T-helper 1 cell treated with Interleukin-12 subunit alpha and Interleukin-12 subunit beta and Interleukin-4 antibody, amounts not matched to agents 30 ng/mL and 1 ng/mL, for 36 hours (primary cell): ENCODE data around the gene HYOU1. TPM values are rescaled to one million over a fixed set of nuclear protein-coding genes. Genes with fewer than 3 reads are reported as not detected.

Experiments
- intact Hi-C: fragments of 100-400 bp; cut with micrococcal nuclease; formaldehyde crosslinking; loops from one replicate; pipeline ENCODE4 v1.15.1; 2024
- total RNA-seq: library from RNA; stranded (reverse); gene quantifications from 2 replicates; pipeline ENCODE4 v1.2.3, GENCODE V29; 2022

HYOU1 gene
- total RNA-seq, 1 donor from 2014 or later = 260 TPM

DNA sequence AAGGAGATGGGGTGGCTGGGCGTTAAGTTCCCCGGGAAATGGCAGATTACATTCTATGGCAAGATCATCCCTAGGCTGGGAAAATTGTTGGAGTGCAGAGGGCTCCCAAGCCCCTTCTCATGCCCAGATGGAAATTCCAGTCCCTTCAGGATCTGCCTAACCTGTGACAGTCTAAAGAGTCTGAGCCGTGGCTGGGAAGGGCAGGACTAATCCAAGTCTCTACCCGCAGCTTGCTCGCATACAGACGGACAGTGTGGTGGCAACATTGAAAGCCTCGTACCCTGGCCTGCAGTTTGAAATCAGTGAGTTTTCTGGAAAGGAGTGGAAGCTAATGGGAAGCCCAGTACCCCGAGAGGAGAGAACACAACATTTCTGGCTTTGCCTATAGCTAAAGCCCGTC is 31.4 kb upstream of the HYOU1 start:
- intact Hi-C loops = no loop called here

DNA sequence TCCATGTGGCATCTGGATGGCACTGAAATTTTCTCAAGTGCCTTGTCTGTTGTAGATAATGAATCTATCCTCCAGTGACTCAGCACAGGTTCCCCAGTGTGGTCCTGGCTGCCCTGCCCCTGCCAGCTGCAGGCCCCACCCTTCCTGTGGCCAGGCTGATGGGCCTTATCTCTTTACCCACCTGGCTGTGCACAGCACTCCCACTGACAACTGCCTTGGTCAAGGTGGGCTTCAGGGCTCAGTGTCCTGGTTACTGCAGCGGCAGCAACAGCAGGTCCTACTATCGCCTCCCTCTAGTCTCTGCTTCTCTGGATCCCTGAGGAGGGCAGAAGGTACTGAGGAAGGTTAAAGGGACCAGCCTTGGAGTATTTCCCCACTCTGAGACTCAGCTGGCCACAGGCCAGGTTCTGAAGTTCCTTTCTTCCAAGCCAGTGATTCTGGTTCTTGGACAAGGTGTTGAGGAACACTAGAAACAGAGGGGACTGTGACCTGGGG is 30.8 kb upstream of the HYOU1 start:
- intact Hi-C loops = no loop called here

DNA sequence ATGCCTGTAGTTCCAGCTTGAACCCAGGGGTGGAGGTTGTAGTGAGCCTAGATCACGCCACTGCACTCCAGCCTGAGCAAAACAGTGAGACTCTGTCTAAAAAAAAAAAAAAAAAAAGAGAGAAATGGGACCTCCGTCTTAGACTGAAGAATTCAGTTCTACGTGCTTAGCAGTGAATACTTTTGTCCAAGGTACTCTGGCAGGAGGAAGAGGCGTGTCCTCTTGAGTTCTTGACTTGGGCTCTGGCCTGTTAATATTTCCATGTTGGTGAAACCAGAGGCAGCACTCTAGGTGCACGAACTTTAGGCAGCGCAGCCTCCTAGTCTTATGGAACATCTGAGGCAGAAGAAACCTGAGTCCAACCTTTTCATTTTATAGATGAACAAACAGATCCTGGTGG is 30.1 kb upstream of the HYOU1 start:
- intact Hi-C loops = no loop called here

DNA sequence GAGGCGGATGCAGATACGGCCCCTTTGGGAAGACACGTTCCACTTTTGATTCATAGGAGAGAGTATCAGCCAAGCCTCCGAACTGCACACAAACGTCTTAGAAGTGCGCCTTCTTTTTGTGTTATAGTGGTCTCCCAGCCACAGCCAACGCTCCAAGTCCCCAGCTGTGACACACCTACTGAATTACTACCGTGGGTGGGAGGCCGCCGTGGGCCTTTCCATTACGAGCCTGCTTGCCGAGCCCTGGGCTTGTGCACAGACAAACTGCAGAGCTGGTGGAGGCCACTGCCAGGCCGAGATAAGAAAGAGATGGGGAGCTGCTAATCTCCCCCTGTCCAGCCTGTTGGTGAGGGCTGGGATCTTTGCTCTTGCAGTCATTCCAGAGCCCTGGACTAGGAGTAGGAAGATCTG is 28.4 kb upstream of the HYOU1 start:
- intact Hi-C loops = loop anchor here (1.0 kb wide), 7 partner anchors 10 to 112 kb away; partner anchors contain the start of genes C2CD2L, HINFP and VPS11

DNA sequence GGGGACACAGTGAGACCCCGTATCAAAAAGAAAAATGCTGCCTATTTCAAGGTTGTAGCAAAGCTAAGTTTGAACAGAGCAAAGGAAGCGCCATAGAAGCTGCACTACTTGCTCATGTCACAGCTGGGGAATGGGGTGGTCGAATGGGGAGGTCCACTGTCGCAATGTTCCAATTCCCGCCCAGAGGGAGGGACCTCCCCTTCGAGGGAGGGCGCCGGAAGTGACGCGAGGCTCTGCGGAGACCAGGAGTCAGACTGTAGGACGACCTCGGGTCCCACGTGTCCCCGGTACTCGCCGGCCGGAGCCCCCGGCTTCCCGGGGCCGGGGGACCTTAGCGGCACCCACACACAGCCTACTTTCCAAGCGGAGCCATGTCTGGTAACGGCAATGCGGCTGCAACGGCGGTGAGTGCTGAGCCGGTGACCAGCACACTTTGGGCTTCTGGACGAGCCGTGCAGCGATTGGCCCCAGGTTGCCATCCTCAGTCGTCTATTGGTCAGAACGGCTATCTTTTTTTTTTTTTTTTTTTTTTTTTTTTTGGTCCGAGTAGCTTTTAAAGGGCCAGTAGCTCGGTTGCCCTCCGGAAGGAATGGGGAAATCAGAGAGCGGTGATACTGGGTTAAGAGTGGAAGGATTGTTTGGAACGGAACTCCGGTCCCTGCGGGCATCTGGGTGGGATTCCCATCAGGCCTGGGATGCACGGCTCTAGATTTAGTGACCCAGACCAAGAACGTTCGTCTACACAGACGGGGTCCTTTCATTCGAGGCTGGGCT is 27.8 kb upstream of the HYOU1 start, which contains the start of gene HMBS:
Gene HMBS, plus strand, starts transcription at position 219 of the 774 bp plus-strand sequence. Its CDS starts 153 bp downstream, at position 372.
- intact Hi-C loops = loop anchor here (1.0 to 5.0 kb wide), 9 partner anchors 10 to 1758 kb away; partner anchors contain the start of genes C2CD2L, CEP164, HINFP and HYOU1

DNA sequence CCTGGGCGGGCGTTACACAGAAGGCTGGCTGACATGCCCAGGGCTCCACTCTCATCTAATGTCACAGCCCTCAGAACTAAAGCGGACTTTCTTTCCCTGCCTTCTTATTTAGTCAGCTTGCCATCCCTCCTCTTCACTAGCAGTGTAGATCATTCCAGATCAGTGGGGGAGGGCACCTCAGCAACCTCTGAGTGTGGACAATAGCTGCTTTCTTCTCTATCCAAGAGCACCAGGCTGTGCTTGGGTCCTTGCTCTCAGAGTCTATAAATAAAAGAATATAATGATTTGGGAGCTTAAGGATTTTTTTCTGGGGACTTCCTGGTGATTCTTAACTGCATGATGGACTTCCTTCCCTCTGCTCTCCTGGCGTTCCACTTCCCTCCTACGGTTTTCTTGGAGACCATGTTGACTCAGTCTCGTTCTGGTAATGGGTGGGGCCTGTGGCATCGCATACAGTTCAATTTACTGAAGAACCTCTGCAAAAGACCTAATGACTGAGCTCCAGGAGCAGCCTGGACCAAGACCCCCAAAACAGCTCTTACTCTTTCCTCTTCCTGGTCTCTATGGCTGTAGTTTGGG is 24.8 kb upstream of the HYOU1 start:
- intact Hi-C loops = loop anchor here (5.0 kb wide), 1 partner anchor 1754 kb away; the partner anchor contains the start of gene CEP164

DNA sequence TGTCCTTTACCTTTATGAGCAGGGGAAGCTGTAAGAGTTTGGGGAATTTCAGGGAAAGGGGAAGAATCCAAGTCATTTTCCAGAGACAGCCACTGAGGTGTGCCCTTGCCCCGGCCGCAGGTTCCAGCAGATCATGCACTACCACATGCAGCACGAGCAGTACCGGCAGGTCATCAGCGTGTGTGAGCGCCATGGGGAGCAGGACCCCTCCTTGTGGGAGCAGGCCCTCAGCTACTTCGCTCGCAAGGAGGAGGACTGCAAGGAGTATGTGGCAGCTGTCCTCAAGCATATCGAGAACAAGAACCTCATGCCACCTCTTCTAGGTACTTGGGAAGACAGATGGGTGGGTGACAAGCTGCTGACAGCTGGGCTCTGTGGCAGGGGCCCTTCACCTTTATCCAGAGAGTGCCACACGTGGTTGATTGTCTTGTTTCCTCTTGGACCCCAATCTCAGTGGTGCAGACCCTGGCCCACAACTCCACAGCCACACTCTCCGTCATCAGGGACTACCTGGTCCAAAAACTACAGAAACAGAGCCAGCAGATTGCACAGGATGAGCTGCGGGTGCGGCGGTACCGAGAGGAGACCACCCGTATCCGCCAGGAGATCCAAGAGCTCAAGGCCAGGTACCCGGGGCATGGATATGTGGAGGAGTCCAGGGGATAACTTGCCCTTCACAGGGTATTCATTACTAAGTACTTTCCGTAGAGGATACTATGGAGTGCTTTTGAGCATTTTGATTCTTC is 21.8 kb upstream of the HYOU1 start:
- intact Hi-C loops = no loop called here

DNA sequence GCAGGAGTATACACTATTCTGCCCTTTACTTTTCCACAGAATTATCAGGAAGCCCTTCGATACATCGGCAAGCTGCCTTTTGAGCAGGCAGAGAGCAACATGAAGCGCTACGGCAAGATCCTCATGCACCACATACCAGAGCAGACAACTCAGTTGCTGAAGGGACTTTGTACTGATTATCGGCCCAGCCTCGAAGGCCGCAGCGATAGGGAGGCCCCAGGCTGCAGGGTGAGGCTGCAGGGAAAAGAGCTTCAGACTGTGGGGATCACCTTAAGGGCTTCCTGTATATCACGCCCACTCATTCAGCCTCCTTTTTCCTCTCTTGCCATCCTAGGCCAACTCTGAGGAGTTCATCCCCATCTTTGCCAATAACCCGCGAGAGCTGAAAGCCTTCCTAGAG is 20.8 kb upstream of the HYOU1 start:
- intact Hi-C loops = no loop called here

DNA sequence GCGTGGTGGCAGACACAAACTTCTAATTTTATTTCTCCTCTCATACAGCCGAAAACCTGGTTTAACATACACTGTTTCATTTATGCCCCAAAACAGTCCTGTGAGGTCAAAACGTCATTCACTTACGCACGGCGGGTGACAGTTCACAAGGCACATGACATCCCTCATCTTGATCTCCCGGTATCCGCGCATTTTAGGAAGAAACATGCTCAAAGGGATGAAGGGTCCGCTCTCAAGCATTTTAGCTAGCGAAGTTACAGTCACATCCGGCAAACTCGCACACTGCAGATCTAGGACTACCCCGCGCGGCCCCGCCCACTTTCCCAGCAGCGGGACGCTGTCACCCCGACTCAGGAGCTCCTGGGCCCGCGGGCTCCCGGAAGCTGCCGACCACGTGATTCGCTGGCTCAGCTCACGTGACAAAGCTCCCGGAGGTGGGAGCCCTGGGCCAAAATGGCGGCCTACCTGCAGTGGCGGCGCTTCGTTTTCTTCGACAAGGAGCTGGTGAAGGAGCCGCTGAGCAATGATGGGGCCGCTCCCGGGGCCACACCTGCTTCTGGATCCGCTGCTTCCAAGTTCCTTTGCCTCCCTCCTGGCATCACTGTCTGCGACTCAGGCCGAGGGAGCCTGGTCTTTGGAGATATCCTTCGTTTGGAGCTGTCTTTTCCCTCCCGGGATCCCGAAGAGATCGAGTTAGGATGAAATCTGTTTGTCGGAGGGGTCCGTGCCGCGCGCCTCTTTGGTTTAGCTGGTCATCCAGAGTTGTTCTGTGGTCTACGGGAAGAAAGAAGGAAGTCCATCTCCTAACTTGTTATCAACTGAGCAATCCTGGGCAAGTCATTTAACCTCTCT is 10.6 kb upstream of the HYOU1 start, which contains the start of gene VPS11:
Gene VPS11, plus strand, starts transcription at position 448 of the 852 bp plus-strand sequence. Its CDS starts 6 bp downstream, at position 454.
- intact Hi-C loops = loop anchor here (1.0 kb wide), 11 partner anchors 10 to 271 kb away; partner anchors contain the start of genes CBL, CENATAC, HINFP and HYOU1

DNA sequence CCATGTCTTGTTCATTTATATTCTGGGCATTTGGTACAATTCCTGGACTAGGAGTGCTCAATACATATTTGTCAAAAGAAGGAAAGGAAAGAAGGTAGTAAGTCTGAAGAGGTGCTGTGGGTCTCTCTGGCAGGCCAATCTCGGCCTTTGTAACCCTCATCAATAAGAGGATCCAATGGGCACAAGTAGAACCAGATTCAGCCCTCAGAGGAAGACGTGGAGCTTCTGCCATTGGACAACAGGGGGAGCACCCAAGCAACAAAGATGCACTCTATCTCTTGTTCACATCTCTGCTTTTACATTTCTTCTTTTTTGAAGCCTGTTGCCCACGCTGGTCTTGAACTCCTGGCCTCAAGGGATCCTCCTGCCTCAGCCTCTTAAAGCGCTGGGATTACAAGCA is 8.4 kb upstream of the HYOU1 start:
- intact Hi-C loops = loop anchor here (1.0 kb wide), 2 partner anchors 132 to 258 kb away; no protein-coding TSS in a partner anchor

DNA sequence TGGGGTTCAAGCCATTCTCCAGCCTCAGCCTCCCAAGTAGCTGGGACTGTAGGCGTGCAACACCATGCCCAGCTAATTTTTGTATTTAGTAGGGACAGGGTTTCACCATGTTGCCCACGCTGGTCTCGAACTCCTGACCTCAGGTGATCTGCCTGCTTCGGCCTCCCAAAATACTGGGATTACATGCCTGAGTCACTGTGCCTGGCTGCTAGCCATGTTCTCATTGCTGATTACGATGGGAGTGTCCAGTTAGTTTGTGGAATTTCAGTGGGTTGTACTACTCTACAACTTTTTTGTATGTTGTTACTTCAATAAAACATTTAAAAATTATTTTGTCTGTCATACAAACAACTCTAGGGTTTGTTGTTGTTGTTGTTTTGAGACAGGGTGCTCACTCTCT is 5.8 kb upstream of the HYOU1 start:
- intact Hi-C loops = no loop called here

DNA sequence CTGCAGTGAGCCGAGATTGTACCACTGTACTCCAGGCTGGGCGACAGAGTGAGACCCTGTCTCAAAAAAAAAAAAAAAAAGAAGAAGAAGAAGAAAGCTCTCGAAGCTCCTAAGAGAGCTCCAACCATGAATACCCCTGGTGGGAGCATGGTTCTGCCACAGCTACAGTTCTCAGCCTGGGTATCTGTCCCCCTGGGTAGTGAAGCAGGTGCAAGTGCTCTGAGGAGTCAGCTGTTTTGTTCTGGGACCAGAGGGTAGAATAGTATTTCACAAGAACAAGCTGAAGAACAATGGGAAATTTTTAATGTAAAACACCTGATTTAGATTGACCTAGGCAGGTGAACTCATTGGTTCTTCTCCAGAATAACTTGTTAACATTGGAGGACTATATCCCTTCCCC is 4.3 kb upstream of the HYOU1 start:
- intact Hi-C loops = no loop called here

DNA sequence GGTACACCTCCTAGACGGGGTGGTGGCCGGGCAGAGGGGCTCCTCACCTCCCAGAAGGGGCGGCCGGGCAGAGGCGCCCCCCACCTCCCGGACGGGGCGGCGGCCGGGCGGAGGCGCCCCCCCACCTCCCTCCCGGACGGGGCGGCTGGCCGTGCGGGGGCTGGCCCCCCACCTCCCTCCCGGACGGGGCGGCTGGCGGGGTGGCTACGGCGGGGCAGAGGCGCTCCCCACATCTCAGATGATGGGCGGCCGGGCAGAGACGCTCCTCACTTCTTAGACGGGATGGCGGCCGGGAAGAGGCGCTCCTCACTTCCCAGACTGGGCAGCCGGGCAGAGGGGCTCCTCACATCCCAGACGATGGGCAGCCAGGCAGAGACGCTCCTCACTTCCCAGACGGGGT is 2.1 kb upstream of the HYOU1 start:
- intact Hi-C loops = loop anchor here (5.0 kb wide), 1 partner anchor 323 kb away; the partner anchor contains the start of gene USP2

DNA sequence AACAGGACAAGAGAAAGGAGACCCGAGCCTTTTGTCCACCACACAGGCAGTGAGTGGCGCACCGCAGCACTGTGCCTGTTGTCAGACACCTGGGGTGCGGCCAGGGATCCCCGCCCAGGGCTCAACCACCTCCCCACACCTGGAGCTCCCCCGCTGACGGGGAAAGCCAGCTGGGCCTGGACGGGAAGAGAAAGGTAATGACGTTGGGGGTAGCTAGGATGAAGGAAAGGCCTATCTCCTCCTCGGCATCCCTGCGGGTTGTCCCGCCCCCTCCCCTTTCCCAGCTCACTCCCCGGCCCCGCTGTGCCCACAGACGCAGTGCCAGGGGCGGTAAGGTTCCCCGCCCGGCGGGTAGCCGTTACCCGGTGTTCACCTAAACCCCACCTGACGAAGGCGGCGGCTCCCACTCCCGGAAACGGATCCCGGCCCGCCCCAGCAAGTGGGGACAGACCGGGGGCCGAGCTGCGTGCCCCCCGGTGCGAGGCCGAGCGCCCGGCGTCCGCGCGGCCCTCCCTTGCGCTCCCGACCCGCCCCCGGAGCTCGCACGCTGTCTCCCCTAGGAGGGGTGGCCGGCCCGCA is 495 bp downstream of the HYOU1 start:
- intact Hi-C loops = loop anchor here (2.0 to 5.0 kb wide), 4 partner anchors 128 to 326 kb away; partner anchors contain the start of gene USP2

DNA sequence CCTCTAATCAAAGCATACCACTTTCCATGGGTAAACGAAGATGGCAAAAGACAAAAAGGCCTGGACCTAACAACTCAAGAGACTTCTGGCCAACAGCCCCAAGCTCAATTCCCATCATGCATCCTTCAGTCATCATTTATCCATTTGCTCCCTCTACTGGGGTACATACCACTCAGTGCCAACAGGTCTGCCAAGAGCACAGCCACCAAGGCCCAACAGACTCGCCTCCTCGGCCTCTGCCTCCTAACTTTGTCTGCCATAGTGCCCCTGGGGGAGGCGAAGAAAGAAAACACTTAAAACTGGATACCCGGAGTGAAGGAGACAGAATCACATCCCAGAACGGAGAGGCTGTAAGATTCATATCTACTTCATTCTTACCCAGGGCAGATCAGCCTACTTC is 1.1 kb downstream of the HYOU1 start:
- intact Hi-C loops = loop anchor here (2.0 to 5.0 kb wide), 4 partner anchors 127 to 326 kb away; partner anchors contain the start of gene USP2

DNA sequence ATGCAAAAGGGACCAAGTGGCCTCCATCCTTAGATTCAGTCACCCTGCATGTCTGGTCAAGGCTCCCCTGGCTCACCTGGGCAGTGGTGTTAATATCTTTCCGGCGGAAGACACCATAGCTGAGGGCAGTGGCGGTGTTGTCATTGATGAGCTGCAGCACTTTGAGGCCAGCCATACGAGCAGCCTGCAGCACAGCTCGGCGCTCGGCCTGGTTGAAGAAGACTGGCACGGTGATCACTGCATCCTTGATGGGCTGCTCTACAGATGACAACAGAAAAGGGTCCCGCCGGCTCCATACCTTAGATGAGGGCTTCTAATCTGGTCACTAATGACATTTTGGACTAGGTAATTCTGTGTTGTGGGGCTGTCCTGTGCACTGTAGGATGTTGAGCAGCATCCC is 2.6 kb downstream of the HYOU1 start:
- intact Hi-C loops = no loop called here

DNA sequence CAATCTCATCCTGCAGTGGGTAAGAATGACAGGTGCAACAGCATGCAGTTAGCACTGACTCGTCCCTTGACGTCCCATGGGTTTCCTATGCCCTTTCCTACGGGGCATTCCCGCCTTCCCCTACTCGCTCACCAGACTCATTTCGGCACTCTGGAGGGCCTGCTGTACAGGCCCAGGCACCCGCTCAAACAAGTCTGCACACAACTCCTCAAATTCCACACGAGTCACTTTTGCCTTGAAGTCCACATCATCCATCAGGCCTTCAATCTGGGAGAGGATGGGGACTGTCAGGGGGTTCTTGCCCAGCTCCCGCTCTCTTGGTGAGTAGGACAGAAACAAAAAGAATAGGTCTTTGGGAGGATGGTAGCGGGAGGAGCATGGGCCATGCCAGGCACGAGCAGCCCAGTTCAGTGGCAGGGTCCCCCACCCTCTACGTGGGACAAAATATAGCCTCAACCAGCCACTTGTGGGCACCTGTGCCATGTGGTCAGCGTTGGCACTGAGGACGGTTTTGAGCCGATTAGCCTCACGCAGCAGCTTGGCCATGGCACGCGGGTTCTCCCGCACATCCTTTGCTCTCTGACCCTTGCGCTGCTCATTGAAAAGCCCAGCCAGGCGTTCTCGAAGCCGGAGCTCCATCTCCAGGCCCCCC is 4.7 kb downstream of the HYOU1 start:
- intact Hi-C loops = no loop called here

DNA sequence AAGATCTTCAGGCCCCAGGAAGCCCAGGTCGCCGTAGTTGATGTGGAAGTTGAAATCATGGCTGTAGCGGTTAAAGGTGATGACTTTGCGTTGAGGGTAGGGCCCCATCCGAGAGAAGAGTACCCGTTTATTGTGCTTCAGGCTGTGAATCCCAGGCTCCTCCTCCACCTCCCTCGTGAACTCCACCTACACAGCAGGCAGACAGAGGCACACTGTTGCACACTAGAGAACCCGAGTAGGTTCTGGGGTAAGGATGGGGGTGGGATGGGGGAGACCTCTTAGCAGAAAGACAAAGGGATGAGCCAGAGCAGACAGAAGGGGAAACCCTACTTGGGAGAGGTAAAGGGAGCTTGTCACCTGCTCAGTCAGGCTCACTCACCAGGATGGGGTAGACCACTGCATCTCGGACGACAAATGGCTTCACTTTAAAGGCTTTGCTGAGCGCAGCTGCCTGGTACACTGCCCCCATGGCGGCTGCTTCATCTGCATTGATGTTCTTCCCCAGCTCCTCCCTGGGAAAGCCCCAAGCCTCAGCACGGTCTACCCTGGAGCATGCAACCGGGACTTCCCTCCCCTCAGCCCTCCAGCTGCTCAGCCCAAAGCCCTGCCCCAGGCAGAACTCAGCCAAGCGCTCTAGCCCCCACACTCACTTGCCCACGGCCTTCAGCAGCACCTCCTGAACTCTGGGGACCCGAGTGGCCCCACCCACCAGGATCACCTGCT is 5.4 kb downstream of the HYOU1 start:
- intact Hi-C loops = no loop called here

DNA sequence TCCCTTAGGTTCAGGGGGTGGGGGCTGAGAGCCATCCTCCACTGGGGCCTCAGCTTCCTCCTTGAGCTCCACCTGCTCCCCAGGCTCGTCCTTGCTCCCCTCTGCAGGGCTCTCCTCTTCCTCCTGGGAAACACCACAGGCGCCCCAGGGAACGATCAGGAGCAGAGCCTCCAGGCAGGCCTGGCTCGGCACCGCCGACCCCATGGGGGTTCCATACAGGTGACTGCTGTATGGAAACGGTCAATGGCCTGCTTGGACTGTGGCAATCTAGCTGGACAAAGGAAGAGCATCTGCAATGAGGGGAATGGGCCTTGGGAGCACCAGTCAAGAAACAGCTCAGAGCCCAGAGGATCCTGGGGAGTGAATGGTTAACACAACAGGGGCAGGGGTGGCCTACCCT is 7.9 kb downstream of the HYOU1 start:
- intact Hi-C loops = no loop called here
